HG03442 (cell line): Measurements from ENCODE around the gene MRAS.

Source experiments
- ATAC-seq: cut with Tn5 transposase; IDR thresholded peaks from one replicate; pipeline ENCODE4 v1.9.1; 2021; ENCODE audit warnings: mild to moderate bottlenecking, moderate library complexity; ENCODE audit not compliant: unreplicated experiment

MRAS gene

DNA sequence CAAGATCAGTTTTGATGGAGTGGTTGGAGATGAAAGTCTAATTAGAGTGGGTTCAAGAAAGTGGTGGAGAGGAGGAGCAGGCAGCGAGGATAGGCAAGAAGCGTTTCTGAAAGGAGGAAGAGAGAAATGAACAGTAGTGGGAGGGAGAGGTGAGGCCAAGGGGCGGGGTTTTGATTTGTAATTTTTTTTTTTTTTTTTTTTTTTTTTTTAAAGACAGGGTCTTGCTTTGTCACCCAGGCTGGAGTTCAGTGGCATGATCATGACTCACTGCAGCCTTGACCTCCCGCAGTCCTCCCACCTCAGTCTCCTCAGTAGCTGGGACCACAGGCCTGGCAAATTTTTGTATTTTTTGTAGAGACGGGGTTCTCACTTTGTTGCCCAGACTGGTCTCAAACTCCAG is 36.6 kb downstream of the MRAS start:
- no peak for ATAC-seq

DNA sequence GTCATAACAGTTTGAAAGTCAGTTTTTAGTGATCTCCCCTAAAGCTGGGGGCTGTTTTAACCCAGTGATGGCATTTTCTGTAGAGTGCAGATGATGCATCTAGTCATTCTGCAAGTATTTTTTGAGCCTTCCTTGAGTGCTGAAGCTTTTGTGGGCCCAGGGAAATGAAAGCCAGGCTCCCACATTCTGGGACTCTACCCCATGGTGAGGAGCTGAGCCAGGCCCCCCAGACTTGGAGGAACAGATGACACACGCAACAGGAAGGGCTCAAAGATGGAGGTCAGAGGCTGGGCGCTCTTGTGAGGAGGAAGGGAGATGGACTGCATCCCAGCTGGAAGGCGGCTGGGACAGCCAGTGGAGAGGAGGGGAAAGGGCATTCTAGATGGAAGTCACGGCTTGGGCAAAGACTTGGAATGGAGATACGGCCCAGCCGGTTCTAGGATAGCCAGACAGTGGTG is 40.8 kb downstream of the MRAS start:
- ATAC-seq, result no peak

DNA sequence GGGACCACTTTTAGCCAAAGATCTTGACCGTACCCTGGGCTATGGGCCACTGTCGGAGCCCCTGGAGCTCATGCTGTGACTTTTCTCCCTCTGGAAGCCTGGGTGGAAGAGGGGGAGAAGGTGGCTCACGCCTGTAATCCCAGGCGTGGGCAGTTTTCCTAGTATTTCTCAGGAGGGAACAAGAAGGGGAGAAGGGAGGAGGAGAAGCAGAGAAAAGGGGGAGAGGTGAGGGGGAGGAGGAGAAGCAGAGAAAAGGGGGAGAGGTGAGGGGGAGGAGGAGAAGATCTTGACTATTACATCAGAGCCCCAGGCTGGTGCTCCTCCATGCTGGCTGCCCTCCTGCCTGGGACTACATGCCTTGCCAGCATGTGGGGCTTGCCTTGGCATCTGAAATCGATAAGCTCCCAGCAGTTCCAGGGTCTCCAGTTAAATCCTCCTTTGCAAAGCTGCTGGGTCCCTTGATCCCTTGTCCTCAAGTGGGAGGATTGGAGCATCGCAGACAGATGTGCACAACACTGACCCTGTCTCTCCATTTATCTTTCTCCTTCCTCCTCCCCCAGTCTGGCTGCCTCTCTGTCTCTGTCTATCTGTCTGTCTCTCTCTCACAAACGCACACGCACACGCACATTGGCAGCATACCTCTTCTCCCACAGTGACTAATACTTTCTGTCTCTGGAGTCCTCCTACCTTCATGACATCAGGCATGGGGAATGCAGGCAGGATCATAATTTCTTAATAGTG is 41.6 kb downstream of the MRAS start:
- no peak for ATAC-seq

DNA sequence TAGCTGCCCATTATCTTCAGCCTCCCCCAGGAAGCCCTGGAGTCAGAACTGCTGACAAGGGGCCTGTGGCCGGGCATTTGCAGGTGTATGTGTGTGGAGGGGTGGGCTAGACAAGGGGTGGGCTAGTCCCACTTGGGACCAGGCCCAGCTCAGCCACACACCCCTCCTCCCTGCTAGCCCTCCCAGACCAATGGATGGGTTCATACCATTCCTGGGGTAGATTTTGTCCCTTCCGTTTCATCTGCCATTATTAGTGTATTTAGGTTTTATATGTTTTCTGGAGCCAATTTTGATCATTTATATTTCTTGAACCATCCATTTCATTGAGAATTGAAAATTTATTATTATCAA is 42.2 kb downstream of the MRAS start:
- no peak for ATAC-seq

DNA sequence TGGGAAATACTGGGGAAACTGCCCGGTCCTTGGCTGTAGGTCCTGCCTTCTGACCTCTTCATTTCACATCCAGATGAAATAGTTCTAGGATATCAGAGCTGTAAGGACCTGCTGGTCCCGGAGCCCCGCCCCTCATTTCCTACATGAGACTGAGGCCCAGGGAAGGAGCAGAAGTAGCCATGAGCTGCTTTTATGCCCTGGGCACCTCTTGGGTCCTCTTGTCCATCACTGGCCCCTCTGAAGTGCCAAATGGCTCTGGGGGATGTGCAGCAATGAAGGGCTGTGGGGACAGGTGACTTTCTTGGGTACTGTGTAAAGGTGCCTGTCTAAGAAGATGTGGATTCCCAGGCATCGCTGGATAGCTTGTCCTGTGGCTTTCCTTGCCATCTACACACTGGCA is 45.8 kb downstream of the MRAS start:
- no peak for ATAC-seq

DNA sequence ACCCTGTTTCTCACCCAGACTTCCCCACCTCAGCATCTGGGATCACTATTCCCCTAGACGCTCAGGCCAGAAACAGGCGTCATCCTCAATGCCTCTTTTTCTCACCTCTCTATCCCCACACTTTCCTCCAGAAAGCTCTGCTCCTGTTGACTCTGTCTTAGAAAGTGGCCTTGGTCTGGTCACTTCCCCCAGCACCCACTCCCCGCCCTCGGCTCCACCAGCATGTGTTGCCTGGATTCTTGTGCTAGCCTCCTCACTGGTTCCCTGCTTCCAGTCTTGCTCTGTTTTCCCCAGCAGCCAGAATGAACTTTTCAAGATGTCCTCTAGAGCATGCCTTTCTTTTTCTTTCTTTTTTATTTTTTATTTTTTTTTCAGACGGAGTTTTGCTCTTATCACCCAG is 46.3 kb downstream of the MRAS start:
- ATAC-seq, result no peak

DNA sequence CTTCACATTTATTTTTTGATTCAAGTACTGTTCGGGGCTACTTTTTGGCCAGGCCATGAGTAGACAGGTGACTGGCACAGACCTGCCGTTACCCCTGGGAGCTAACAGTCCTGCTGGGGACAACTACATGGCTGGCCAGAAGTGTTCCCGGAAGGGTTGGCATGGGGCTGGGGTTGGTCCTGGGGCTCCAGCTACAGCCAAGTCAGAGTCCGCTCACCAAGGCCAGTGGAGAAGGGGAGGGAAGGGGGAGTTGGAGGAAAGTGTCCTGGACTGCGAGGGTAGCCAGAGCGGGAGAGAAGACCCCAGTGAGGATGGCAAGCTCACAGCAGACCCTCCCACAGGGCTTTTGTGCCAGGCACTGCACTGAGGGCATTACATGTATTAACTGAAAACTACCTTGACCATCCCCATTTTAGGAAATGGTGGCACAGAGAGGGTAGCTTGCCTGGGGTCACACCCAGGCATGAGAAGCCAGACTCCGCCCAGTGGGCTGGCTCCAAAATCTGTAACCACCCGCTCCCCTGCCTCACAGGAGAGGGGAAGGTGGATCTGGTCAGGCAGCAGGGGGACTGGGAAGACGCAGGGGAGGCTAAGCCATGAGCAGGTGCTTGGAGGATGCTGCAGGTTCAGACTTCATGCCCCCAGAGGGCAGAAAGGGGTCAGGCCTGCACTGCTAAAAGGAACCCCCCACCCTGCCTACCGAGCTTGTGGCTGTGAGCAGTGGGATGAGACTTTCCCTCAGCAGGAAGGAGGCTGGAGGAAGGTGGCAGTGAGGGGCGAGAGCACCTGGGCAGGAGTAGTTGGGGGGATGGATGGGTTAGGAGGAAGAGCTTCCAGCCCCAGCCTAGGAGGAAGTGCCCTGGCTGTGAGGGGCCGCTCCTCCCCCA is 47.7 kb downstream of the MRAS start:
- ATAC-seq, result no peak

DNA sequence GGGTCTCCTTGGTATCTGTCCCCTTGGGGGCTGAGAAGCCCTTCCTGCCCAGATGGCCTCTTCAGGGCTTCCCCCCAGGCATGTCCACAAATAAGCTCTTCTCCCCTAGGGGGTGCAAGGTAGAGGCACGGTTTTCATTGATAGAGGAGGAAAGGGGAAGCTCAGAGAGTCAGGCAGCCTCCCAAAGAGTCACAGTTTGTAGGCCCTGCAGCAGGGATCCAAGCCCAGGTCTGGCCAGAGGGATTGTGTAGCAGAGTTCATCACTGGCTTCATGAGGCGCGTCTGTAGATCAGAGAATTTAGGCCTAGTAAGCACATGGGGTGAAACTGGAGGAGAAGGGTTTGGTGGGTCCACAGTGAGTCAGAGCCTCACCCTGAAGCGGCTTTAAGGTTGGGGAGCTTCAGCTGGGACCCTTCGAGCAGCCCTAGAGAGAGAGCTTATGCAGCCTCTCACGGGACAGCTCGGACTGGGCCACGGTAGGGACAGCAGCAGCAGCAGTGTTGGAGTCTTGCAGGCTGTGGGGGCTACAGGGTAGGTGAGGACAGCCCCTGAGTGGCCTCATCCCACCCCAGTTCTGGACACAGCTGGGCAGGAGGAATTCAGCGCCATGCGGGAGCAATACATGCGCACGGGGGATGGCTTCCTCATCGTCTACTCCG is 48.5 kb downstream of the MRAS start:
- no peak for ATAC-seq

DNA sequence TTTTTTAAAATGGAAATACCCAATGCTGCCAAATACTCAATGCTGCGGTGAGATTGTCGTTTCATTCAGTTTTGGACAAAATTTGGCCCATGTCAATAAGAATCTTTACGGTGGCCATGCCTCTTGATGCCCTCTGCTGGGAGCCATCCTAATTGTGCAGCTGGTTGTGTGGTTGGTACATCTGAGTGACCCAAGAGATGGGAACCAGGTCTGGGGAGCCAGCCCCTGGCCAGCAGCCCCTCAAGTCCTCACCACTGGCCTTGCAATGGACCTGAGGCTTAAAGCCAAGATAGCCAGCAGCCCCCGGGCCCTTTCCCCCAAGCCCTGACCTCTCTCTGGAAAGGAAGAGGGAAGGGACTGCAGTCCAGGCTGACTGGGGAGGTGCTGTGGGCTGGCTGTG is 49.6 kb downstream of the MRAS start:
- no peak for ATAC-seq

DNA sequence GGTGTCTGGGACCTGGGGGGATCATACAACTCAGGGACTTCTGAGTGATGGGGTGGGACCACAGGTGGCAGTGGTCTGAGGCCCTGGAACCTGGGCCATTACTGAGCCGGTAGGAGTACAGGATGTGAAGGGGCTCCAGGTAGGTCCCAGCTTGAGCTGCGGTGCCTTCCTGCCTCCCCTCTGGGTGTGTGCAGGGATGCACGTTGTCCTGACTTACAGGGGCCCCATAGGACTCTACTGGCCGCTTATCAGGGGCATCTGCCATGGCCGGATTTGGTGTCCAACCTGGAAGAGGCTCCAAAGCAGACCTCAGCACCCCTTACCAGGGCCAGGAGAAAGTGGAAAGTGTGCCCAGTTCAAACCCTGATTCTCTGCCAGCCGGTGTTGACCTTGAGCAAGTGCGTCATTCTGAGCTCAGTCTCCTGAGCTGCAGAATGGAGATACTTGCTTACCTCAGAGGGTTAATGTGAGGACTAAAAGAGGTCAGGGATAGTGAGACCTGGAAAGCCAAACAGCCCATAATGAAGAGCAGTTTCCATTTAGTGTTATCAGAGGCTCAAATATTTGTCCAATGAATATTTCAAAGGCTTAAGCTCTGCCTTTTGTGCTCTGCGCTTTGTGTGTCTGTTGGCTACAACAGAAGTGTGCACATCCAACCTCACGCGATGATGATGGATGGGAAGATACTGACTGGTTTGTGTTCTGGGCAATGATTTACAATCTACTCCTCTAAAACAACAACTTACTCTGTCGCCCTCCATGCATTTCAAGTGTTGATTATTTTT is 50.6 kb downstream of the MRAS start:
- no peak for ATAC-seq

DNA sequence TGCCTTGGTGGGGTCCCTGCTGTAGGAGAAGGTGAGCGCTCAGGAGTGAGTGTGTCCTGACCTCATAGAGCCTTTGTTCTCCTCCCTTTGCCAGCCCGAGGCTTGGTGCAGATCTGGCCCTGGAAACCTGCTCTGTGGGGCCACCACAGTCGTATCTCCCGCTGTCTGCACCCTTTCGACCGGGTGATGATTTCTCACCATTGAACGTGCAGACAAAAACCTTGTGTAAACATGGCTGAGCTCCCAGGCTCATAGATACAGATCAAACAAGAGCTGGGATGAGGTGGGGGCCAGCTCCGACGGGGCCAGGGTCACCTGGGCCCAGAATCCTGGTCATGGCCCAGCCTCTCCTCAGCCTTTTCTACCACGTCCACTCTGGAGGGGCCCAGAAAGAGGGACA is 51.4 kb downstream of the MRAS start:
- no peak for ATAC-seq

DNA sequence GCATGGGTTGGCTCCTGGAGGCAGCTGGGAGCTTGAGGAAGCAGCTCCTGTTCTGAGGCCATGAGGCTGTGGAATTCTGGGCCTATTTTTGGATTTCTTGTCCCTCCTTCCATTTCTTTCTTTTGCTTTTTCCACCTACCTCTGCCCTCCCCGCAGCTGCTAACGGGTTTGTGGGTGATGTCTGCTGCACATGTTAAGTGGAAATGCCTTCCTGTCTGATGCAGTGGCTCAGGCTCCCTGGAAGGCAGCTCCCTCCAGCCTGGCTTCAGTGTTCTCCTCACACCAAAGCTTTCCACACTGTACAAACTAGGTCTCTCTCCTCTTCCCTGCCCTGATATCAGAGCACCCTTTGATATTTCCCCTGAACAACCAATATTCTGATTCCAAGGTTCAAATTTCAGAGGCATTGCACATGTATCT is 52.3 kb downstream of the MRAS start:
- ATAC-seq, result no peak

DNA sequence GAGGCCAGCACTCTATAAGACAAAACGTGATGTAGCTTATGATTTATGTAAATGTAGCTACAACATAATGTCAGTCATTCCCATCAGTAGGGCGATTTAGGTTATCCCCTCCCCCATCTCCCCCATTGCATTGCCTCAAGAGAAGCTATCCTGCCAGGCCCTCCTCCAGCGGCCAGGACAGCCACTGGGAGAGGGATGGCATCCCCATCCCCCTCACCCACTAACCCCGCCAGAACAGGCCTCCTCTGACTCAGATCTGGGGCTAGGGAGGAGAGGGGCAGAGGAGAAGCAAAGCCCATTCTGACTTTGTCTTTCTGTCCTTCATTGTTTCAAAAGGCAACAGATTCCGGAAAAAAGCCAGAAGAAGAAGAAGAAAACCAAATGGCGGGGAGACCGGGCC is 53.5 kb downstream of the MRAS start:
- ATAC-seq, result no peak

DNA sequence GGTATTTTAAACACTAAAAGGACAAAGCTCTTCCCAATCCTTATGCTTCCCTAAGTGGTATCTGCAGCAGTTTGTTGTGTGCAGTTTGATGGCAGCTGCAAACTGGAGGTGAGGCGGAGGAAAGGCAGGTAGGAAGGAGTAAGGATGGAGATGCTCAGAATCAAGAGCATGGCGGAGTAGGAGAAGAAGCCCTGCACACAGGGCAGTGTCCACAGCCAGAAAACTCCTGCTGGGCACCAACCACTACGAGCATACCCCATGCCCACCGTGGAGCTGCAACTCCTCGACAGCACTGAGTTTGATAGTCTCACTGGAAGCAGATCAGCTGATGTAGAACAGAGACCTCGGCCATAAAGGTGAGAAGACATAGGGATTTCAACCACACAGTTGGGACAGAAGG is 55.7 kb downstream of the MRAS start:
- ATAC-seq, result no peak

DNA sequence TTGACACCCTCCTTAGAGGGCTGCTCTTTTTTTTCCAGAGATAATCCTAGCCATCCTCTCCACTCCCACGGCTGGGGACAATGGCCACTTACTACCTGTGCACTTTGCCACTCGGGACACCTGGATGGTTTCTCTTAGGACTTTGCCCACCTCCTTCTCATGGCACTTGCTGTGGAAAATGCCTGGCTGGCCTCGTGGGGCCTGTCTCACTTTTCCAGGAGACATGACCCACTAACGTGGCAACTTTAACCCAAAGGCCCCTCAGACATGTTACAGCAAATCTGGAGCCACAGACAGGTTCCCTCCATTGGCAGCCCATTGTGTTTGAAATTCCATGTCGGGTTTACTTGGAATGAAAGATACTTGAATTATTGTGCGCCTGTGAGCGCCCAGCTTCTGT is 56.6 kb downstream of the MRAS start:
- ATAC-seq, result no peak

DNA sequence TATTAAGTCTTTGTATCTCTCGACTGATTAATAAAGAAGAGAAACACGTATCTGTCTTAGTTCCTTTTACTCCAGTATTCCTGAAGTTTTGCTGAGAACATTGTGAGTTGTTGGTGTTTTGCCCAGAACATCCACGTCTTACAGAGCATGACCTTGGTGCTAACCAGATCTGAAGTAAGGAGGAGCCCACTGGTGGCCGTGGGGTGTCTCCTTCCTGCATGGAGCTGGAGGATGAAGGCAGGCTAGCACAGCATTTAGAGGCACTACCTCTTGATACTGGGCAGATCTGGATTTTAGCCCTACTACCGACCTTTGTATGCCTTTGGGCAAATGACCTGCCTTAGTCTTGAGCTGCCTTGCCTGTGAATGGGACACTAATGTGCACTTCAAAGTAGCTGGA is 57.1 kb downstream of the MRAS start:
- no peak for ATAC-seq

DNA sequence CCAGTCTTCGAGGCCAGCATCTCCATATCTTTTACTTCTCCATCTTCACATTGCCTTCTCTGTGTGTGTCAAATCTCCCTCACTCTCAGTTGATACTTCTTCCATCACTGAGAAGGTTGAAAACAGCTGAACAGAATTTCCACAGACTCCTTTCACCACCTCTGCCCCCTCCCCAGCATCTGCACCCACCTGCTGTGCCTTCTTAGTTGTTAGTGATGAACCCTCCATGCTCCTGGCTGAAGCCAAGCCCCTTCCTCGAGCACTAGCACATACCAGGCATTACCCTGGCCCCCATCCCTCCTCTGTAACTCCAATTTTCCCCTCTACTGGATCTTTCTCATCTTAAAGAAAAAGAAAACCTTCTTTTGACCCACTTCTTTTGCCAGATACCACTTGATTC is 58.2 kb downstream of the MRAS start:
- ATAC-seq, result no peak

DNA sequence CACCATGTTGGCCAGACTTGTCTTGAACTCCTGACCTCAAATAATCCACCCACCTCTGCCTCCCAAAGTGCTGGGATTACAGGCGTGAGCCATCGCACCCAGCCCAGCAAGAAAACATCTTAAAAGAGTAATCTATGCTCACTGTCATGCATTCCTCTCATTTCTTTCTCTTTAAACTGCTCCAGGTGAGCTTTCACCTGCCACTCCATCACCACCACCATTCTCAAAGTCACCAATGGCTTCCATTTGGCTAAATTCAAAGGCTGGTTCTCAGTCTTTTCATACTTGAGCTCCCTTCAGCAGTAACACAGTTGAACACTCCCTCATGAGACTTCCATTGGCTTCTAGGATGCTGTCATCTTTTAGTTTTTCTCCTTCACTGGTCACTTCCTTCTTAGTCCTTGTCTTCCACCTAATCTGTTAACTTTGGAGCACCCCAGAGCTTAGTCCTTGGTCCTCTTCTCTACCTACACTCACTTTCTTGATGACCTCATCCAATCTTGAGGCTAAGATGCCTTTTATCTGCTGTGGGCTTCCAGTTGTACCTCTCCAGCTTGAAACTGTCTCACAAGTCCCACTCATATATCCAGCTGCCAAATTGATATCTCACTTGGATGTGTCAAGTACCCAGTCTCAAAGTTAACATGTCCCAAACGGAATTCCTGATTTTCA is 59.0 kb downstream of the MRAS start:
- ATAC-seq, result no peak

DNA sequence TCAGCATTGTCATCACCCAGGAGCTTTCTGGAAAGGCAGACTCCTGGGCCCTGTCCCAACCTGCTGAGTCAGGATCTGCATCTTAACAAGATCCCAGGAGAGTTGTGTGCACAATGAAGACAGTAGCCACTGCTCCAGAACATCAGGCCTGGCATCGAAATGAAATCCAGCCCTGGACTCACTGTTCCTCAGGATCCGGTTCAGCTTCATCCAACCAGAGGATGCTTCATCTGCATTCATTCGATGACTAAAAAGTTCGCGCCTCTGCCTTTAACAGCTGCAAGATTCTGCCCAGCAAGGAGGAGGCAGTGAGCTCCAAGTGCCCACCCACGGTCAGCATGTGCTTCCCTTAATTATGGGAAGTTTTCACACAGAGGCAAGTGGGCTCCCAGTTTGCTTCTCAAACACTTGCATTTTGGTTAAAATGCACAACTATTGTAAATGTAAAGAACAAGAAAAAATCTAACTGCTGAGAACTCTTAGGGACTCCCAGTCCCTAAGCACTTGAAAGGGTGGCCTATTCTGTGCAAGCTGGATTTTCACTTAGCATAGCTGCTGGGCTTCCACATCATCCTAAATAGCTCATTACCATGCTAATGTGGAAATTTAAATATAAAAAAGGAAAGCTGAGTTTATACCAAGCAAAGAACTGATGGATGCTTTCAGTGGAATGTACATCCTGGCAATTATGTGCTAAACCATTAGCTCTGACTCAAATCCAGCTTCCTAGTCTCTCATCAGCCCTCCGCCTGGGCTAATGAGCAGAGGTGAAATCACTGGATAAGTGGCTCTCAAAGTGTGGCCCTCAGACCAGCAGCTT is 60.6 kb downstream of the MRAS start:
- no peak for ATAC-seq
